Type B pancreatic cell (in vitro differentiated cells): ENCODE results near the gene LIN28A. TPM values are rescaled to one million over a fixed set of nuclear protein-coding genes. Genes with fewer than 3 reads are reported as not detected.
"Not testable (repeated sequence)": the region's sequence is repeated elsewhere in the genome, so short reads cannot be mapped to it uniquely, and the experiment has no call there.

ENCODE experiments used
- DNase-seq: peaks from one replicate; pipeline ENCODE4 v3.0.0; 2021; ENCODE audit warnings: mixed read lengths; ENCODE audit not compliant: unreplicated experiment; ENCODE audit errors: extremely low spot score
- H3K27ac Mint-ChIP-seq: 2 replicates; pipeline ENCODE4 v1.8.0; 2021; ENCODE audit warnings: mild to moderate bottlenecking, mixed read lengths
- H3K27me3 Mint-ChIP-seq: 2 replicates; pipeline ENCODE4 v1.8.0; 2021; ENCODE audit warnings: mixed read lengths
- H3K36me3 Mint-ChIP-seq: 2 replicates; pipeline ENCODE4 v1.8.0; 2021; ENCODE audit warnings: mixed read lengths
- H3K4me1 Mint-ChIP-seq: one replicate; pipeline ENCODE4 v1.8.0; 2021; ENCODE audit warnings: mixed read lengths; ENCODE audit not compliant: unreplicated experiment
- H3K4me3 Mint-ChIP-seq: 2 replicates; pipeline ENCODE4 v1.8.0; 2021; ENCODE audit warnings: mild to moderate bottlenecking, mixed read lengths
- H3K9me3 Mint-ChIP-seq: 2 replicates; pipeline ENCODE4 v1.8.0; 2021; ENCODE audit warnings: mixed read lengths
- total RNA-seq: library from RNA; stranded (reverse); gene quantifications from 2 replicates; pipeline ENCODE4 v1.2.1, GENCODE V29; 2021; ENCODE audit warnings: low replicate concordance
- TF ChIP-seq, protein P1 (sequence below): fragments of 200-600 bp; sonication (generic); conservative IDR thresholded peaks from 2 replicates; pipeline ENCODE4 v1.5.0; 2021; ENCODE audit warnings: antibody characterized with exemption, mild to moderate bottlenecking

LIN28A gene
- total RNA-seq, 1 donor from 2014 or later: 26.2 TPM

DNA sequence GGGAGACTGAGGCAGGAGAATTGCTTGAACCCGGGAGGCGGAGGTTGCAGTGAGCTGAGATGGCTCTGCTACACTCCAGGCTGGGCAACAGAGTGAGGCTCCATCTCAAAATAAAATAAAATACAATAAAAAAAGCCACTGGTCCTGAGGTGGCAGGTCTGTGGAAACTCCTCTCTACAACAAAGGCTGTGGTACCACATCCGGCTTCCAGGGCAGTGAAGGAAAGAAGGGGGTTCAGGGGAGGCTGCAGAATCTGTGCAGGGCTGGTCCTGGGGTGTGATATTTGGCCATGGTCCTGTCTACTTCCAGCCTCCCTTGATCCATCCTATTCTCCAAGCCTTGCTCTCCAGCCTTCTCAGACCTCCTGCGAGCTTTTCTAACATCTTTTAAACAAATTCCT lies 37.3 kb upstream of the LIN28A start:
- H3K36me3 Mint-ChIP-seq: no peaks in the 10 kb centered on the region
- no peaks in the 10 kb centered on the region for H3K4me1 Mint-ChIP-seq
- no peak overlapping the region for H3K4me3 Mint-ChIP-seq
- peaks cover 16% of the 10 kb centered on the region for H3K27me3 Mint-ChIP-seq
- TF ChIP-seq, protein P1, sequence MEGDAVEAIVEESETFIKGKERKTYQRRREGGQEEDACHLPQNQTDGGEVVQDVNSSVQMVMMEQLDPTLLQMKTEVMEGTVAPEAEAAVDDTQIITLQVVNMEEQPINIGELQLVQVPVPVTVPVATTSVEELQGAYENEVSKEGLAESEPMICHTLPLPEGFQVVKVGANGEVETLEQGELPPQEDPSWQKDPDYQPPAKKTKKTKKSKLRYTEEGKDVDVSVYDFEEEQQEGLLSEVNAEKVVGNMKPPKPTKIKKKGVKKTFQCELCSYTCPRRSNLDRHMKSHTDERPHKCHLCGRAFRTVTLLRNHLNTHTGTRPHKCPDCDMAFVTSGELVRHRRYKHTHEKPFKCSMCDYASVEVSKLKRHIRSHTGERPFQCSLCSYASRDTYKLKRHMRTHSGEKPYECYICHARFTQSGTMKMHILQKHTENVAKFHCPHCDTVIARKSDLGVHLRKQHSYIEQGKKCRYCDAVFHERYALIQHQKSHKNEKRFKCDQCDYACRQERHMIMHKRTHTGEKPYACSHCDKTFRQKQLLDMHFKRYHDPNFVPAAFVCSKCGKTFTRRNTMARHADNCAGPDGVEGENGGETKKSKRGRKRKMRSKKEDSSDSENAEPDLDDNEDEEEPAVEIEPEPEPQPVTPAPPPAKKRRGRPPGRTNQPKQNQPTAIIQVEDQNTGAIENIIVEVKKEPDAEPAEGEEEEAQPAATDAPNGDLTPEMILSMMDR: no peak
- DNase-seq: no peak
- H3K27ac Mint-ChIP-seq: no peak overlapping the region
- H3K9me3 Mint-ChIP-seq: peaks cover 4% of the 10 kb centered on the region

DNA sequence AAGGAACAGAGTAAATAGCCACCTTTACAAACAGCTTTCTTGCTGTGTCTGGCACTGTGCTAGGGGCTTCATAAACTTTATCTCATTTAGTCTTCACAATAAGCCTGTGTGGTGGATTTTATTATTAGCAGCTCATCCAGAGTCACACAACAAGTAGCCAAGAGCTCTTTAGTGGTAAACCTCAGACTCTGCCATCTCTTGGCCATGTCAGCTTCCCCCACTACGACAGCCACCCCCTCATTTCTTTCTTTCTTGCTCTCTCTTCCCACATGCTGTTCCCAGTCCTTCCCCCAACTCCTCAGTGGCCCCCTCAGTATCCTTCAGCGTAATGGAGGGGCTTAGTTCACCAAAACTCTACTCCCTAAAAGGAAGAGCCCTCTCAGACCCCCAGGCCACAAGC lies 36.8 kb upstream of the LIN28A start:
- DNase-seq: no peak
- TF ChIP-seq, protein P1: no peak
- Mint-ChIP-seq H3K27me3 (peaks cover 16% of the 10 kb centered on the region), H3K4me3 (no peak overlapping the region), H3K36me3 (no peaks in the 10 kb centered on the region), H3K4me1 (no peaks in the 10 kb centered on the region), H3K9me3 (peaks cover 4% of the 10 kb centered on the region), H3K27ac (no peak overlapping the region)

DNA sequence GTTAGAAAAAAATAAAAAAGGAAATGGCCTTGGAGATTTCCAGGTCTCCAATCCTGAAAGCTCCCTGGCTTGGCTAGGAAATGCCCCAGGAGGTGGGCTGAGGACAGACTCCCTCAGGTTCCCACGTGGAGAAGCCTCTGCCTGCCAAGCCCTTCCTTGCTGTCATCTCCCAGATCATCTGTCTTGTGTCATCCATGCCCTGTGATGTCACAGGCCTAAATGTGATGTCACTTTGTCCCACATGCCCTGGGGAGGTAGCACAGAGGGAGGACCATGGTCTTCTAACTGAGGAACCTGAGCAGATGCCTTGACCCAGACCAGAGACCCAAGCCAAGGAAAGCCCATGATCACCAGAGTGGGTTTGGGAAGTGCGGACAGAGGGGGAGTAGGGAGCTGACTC lies 36.3 kb upstream of the LIN28A start:
- not testable (repeated sequence) for H3K4me1 Mint-ChIP-seq, H3K36me3 Mint-ChIP-seq, DNase-seq, H3K27ac Mint-ChIP-seq, H3K9me3 Mint-ChIP-seq, H3K4me3 Mint-ChIP-seq
- H3K27me3 Mint-ChIP-seq: peaks cover 16% of the 10 kb centered on the region

DNA sequence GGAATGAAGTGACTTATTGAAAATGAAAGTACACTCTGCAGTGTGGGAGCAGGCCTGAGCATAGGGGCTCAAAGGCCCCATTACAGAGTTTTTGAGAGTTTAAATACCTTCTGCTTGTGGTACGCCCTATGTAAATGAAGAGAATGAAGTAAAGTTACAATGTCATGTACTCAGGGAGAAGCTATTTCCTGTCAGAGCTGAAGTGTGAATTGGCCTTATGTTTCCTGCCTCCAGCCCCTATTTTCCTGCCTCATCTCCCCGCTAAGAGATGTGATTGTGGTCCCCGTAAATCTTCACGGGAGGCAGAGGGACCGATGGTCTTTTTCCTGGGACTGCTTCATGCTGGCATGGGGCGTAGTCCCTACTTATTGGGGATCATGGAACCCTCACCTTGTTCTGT lies 35.5 kb upstream of the LIN28A start:
- H3K4me3 Mint-ChIP-seq: no peak overlapping the region

DNA sequence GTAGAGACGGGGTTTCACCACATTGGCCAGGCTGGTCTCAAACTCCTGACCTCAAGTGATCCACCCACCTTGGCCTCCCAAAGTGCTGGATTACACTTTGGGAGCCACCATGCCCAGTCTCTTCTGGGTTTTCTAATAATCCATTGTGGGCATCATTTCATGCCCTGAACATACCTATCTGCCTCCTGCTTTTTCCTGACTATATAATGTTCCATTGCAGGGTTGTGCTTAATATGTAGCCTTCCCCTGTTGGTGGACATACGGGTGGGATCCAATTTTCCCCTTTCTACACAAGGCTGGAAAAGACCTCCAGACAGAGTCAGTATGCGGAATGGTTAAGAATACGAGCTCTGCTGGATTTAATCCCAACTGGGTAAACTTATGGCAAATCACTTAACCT lies 34.6 kb upstream of the LIN28A start:
- TF ChIP-seq, protein P1: no peak
- Mint-ChIP-seq H3K36me3 (no peaks in the 10 kb centered on the region), H3K9me3 (peaks cover under 1% of the 10 kb centered on the region), H3K27ac (no peak overlapping the region), H3K27me3 (peaks cover 13% of the 10 kb centered on the region), H3K4me1 (no peaks in the 10 kb centered on the region), H3K4me3 (no peak overlapping the region)
- DNase-seq: no peak

More for the DNA sequence above, 35.5 kb upstream of the LIN28A start:
- TF ChIP-seq, protein P1: no peak
- H3K36me3 Mint-ChIP-seq: no peaks in the 10 kb centered on the region
- H3K4me1 Mint-ChIP-seq: no peaks in the 10 kb centered on the region
- no peak for DNase-seq
- peaks cover 16% of the 10 kb centered on the region for H3K27me3 Mint-ChIP-seq
- H3K27ac Mint-ChIP-seq: no peak overlapping the region
- peaks cover 4% of the 10 kb centered on the region for H3K9me3 Mint-ChIP-seq

DNA sequence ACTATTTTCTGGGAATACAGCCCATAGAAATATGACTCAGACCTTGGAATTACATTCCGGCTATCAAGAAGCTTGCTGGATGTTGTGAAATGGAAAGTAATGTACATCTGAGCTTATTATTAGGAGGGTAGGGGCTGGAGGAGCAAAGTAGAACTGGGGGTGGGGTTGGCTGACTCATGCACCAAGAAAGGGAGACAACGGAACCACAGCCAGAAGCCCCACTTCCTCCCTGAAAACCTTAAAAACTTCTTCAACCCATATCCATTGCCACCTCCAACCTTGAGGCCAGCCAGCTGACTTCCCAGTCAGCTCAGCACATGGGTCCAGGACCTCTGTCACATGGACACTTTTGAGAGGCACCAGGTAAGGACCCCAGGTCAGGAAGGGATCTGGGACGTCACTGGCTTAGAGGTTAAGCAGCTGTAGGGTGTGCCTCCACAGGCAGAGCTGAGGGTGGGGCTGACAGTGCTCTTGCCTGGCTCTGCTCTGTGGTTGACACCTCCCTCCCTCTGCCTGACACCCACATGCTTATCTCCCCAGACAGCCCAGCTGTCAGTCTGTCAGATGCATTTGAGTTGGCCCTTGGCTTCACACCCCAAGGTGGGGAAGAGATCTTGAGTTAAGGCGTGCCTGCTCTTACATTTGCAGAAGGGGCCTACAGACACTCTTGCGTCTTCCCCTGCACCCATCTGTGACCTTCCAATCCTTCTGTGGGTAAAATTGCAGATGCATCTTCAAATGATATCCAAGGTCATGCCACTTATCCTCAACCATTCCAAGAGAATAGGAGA lies 32.3 kb upstream of the LIN28A start:
- DNase-seq: no peak
- no peak overlapping the region for H3K4me3 Mint-ChIP-seq
- H3K36me3 Mint-ChIP-seq: no peaks in the 10 kb centered on the region
- TF ChIP-seq, protein P1: no peak
- no peaks in the 10 kb centered on the region for H3K4me1 Mint-ChIP-seq
- peaks cover 13% of the 10 kb centered on the region for H3K27me3 Mint-ChIP-seq
- no peaks in the 10 kb centered on the region for H3K9me3 Mint-ChIP-seq
- no peak overlapping the region for H3K27ac Mint-ChIP-seq
